ENCODE data around the gene PSIP1.

- TF ChIP-seq CTCF (IDR thresholded peaks at IDR 0.05 in 4 of 5, conservative IDR thresholded peaks at IDR 0.05 in 1 of 5) (no peak), POLR2A (IDR thresholded peaks at IDR 0.05) (no peak)
Observed at GRCh38 chr9:15433661-15434060, 77.1 kb downstream of the PSIP1 start.

All from gastrocnemius medialis (tissue), 4 donors.